ENCODE data around the gene GDF9. TPM values are rescaled to one million over a fixed set of nuclear protein-coding genes. Genes with fewer than 3 reads are reported as not detected.

The GDF9 gene
- total and polyA plus RNA-seq, 4 donors, result 0.14 to 0.37 (median 0.26) TPM

DNA sequence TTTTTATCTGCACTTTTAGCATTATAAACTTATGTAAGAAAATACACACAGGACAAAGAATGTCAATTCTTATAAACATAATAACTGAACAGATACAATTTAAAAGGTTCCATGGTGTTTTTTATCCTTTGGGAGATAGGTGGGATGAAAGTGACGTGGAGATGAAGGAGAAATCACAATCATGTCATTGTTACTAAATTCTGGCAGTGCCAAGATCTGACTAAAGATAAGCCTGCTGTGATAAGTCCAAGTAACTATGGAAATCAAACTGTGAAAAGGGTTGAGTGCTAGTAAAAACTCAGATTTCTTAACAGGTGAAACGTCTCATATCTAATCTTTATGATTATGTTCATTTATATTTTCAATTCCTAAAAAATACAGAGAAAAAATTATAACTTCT, 18.3 kb upstream of the GDF9 start:
- Histone ChIP-seq H3K9me3 (ENCODE audit: control insufficient read depth in 4 of 4, insufficient read depth in 3 of 4, low read length in 3 of 4) (no peaks in the 10 kb centered on the region), H3K4me3 (no peak overlapping the region)
- 89 to 92% methylated on average over 2 of the region's 2 CpGs for WGBS, 2 donors

DNA sequence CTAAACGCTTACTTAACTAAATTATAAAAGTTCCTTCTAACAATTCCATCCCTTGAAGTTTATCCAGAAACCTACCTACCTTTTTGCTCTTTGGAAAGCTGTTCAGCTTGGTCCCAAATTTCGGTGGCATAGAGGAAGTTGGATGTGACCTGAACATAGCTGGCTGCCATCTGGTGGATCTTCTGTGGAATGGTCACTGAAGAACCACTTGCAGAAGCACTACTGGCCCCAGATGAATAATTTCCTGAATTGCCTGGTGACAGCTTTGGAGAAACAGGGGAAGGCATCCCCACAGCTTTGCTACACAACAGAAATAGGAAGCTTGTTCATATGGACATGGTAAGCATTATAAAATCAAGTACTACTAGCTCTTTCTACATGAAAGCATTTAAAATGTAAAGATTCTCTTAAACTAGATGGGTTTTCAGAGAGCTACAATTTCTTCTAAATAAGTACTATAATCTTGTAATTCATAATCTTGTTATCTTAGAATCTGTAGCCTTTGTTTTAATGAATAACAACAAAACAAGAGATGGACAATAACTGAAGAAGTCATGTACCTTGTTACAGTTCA, 17.1 kb upstream of the GDF9 start:
- Histone ChIP-seq H3K36me3 (ENCODE audit: control insufficient read depth in 4 of 4, insufficient read depth in 4 of 4, low read length in 4 of 4) (peaks cover 21 to 64% (median 32%) of the 10 kb centered on the region in 4 donors), H3K27ac (ENCODE audit: low read depth in 1 of 2, low read length in 1 of 2) (no peak overlapping the region), H3K4me1 (ENCODE audit: control insufficient read depth in 5 of 5, insufficient read depth in 5 of 5, low read length in 5 of 5) (no peaks in the 10 kb centered on the region), H3K4me3 (no peak overlapping the region), H3K27me3 (ENCODE audit: control insufficient read depth in 3 of 3, insufficient read depth in 3 of 3, low read length in 2 of 3) (no peaks in the 10 kb centered on the region), H3K9me3 (ENCODE audit: control insufficient read depth in 4 of 4, insufficient read depth in 3 of 4, low read length in 3 of 4) (no peaks in the 10 kb centered on the region), H3K9ac (ENCODE audit: insufficient read depth in 1 of 2, low read length in 2 of 2) (no peak overlapping the region)
- ATAC-seq (ENCODE audit: insufficient read depth, low FRiP score) (peak; percentile 79), DNase-seq (peak; percentile 53 to 80 (median 70))
- 37% methylated on average over 2 of the region's 2 CpGs for WGBS, 2 donors
- TF ChIP-seq, protein P1, sequence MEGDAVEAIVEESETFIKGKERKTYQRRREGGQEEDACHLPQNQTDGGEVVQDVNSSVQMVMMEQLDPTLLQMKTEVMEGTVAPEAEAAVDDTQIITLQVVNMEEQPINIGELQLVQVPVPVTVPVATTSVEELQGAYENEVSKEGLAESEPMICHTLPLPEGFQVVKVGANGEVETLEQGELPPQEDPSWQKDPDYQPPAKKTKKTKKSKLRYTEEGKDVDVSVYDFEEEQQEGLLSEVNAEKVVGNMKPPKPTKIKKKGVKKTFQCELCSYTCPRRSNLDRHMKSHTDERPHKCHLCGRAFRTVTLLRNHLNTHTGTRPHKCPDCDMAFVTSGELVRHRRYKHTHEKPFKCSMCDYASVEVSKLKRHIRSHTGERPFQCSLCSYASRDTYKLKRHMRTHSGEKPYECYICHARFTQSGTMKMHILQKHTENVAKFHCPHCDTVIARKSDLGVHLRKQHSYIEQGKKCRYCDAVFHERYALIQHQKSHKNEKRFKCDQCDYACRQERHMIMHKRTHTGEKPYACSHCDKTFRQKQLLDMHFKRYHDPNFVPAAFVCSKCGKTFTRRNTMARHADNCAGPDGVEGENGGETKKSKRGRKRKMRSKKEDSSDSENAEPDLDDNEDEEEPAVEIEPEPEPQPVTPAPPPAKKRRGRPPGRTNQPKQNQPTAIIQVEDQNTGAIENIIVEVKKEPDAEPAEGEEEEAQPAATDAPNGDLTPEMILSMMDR (IDR thresholded peaks at IDR 0.05; ENCODE audit: control extremely low read depth, extremely low read depth), result peak; percentile 48

More for the DNA sequence above, 18.3 kb upstream of the GDF9 start:
- TF ChIP-seq, protein P1 (IDR thresholded peaks at IDR 0.05; ENCODE audit: control extremely low read depth, extremely low read depth), result no peak
- DNase-seq (no peak), ATAC-seq (ENCODE audit: insufficient read depth, low FRiP score) (no peak)
- H3K27ac ChIP-seq (ENCODE audit: low read depth in 1 of 2, low read length in 1 of 2), result no peak overlapping the region
- no peaks in the 10 kb centered on the region for H3K4me1 ChIP-seq (ENCODE audit: control insufficient read depth in 5 of 5, insufficient read depth in 5 of 5, low read length in 5 of 5)
- H3K27me3 ChIP-seq (ENCODE audit: control insufficient read depth in 3 of 3, insufficient read depth in 3 of 3, low read length in 2 of 3), result no peaks in the 10 kb centered on the region
- peaks cover 22 to 70% (median 35%) of the 10 kb centered on the region in 4 donors for H3K36me3 ChIP-seq (ENCODE audit: control insufficient read depth in 4 of 4, insufficient read depth in 4 of 4, low read length in 4 of 4)
- H3K9ac ChIP-seq (ENCODE audit: insufficient read depth in 1 of 2, low read length in 2 of 2), result no peak overlapping the region

DNA sequence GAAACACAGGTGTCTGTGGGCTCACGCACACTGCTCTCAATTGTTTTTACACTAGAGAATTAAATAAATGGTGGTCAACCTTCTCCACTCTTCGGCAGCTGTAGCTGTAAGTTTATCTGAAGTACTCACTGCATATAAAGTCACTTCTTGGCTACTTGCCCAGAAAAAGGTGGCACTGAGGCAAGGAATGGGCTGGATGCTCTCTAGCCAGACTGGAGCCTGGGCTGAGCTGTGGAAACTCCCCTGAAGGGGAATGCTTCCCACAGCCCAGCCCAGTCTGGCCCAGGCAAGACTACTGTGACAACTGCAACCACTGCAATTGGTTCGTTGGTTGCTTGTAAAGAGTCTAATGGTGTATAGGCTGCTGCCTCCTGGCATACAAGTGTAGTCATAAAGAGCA, 11.7 kb upstream of the GDF9 start:
- Histone ChIP-seq H3K27me3 (ENCODE audit: control insufficient read depth in 3 of 3, insufficient read depth in 3 of 3, low read length in 2 of 3) (no peaks in the 10 kb centered on the region), H3K9me3 (ENCODE audit: control insufficient read depth in 4 of 4, insufficient read depth in 3 of 4, low read length in 3 of 4) (no peaks in the 10 kb centered on the region), H3K9ac (ENCODE audit: insufficient read depth in 1 of 2, low read length in 2 of 2) (no peak overlapping the region), H3K36me3 (ENCODE audit: control insufficient read depth in 4 of 4, insufficient read depth in 4 of 4, low read length in 4 of 4) (peaks cover 4 to 30% (median 15%) of the 10 kb centered on the region in 4 donors), H3K4me3 (no peak overlapping the region), H3K27ac (ENCODE audit: low read depth in 1 of 2, low read length in 1 of 2) (peak overlapping the region in 1 of 2 donors; percentile 24), H3K4me1 (ENCODE audit: control insufficient read depth in 5 of 5, insufficient read depth in 5 of 5, low read length in 5 of 5) (peaks cover 0 to 5% (median 0%) of the 10 kb centered on the region in 5 donors)
- no peak for ATAC-seq (ENCODE audit: insufficient read depth, low FRiP score)
- WGBS, 2 donors, result 64 to 84% methylated on average over 3 of the region's 3 CpGs
- DNase-seq, result peak; percentile 31 to 67 (median 46)
- TF ChIP-seq, protein P1 (IDR thresholded peaks at IDR 0.05; ENCODE audit: control extremely low read depth, extremely low read depth), result no peak

DNA sequence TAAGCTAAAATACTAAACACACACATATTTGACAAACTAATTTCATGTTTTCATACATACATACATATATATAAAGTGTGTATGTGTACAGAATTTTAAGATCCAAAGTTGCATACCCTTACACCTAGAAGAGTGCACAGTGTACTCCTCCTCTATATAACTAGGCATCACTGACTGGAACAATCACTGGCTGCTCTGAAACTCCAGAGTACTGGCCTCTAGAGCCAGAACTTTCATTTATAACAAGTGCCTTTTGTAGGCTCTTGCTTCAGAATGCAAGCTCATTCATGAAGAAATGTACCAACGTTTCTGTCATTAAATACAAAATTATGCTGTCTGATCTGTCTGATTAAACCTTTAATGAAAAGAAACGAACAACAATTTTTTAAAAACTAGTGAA, 11.2 kb upstream of the GDF9 start:
- Histone ChIP-seq H3K27ac (ENCODE audit: low read depth in 1 of 2, low read length in 1 of 2) (no peak overlapping the region), H3K4me1 (ENCODE audit: control insufficient read depth in 5 of 5, insufficient read depth in 5 of 5, low read length in 5 of 5) (peaks cover 0 to 7% (median 0%) of the 10 kb centered on the region in 5 donors), H3K4me3 (no peak overlapping the region), H3K9me3 (ENCODE audit: control insufficient read depth in 4 of 4, insufficient read depth in 3 of 4, low read length in 3 of 4) (no peaks in the 10 kb centered on the region), H3K36me3 (ENCODE audit: control insufficient read depth in 4 of 4, insufficient read depth in 4 of 4, low read length in 4 of 4) (peaks cover 4 to 29% (median 15%) of the 10 kb centered on the region in 4 donors), H3K27me3 (ENCODE audit: control insufficient read depth in 3 of 3, insufficient read depth in 3 of 3, low read length in 2 of 3) (no peaks in the 10 kb centered on the region), H3K9ac (ENCODE audit: insufficient read depth in 1 of 2, low read length in 2 of 2) (no peak overlapping the region)
- TF ChIP-seq, protein P1 (IDR thresholded peaks at IDR 0.05; ENCODE audit: control extremely low read depth, extremely low read depth), result no peak
- DNase-seq (no peak), ATAC-seq (ENCODE audit: insufficient read depth, low FRiP score) (no peak)
- 77 to 85% methylated on average over 2 of the region's 2 CpGs for WGBS, 2 donors

Data from lung (tissue), 12 donors.